Transverse colon (tissue), 4 donors: ENCODE results near the gene SYCP2. TPM values are rescaled to one million over a fixed set of nuclear protein-coding genes. Genes with fewer than 3 reads are reported as not detected.

Source experiments
- DNase-seq: peaks from one replicate; pipeline ENCODE4 v3.0.0-alpha.2; 2019
- H3K27ac ChIP-seq, 4 donors: fragments of 200-600 bp; sonication (generic); 2 replicates each; pipeline ENCODE4 v1.5.1; 2016 to 2018; ENCODE audit warnings: inconsistent platforms in 4 of 4
- H3K27me3 ChIP-seq: fragments of 200-600 bp; sonication (generic); 2 replicates; pipeline ENCODE4 v1.5.1; 2017; ENCODE audit warnings: inconsistent platforms
- H3K36me3 ChIP-seq, 4 donors: fragments of 200-600 bp; sonication (generic); 2 replicates each; pipeline ENCODE4 v1.5.1; 2017 to 2019; ENCODE audit warnings: inconsistent platforms in 4 of 4
- H3K4me1 ChIP-seq, 4 donors: fragments of 200-600 bp; sonication (generic); 2 replicates each; pipeline ENCODE4 v1.5.1; 2017 to 2020; ENCODE audit warnings: inconsistent platforms in 4 of 4
- H3K4me3 ChIP-seq, 4 donors: fragments of 200-600 bp; sonication (generic); 1 replicate in 1 of 4; 2 replicates in 3 of 4; pipeline versions ENCODE4 v1.5.1 to v1.6.1; 2017 to 2019; ENCODE audit warnings: inconsistent platforms in 4 of 4
- H3K9me3 ChIP-seq, 2 donors: fragments of 200-600 bp; sonication (generic); 2 replicates each; pipeline ENCODE4 v1.5.1; 2017 to 2019; ENCODE audit warnings: inconsistent platforms in 2 of 2
- EP300 ChIP-seq: sonication (generic); formaldehyde crosslinking; IDR thresholded peaks from one replicate; pipeline ENCODE4 v1.6.1; 2017; ENCODE audit warnings: antibody characterized with exemption, low read depth
- POLR2A ChIP-seq: fragments of 450-650 bp; IDR thresholded peaks from one replicate; pipeline ENCODE4 v1.6.1; 2016; ENCODE audit warnings: antibody characterized with exemption, mild to moderate bottlenecking, moderate library complexity
- POLR2AphosphoS5 ChIP-seq, 3 donors: sonication (generic); formaldehyde crosslinking; IDR thresholded peaks; one replicate each; pipeline ENCODE4 v1.6.1; 2016; ENCODE audit warnings: antibody characterized with exemption in 3 of 3
- WGBS, 2 donors: methylation state at CpG; one replicate each; pipeline ENCODE4 v1.1.5; 2018; ENCODE audit warnings: low coverage in 1 of 2; 5-methylcytosine and 5-hydroxymethylcytosine counted together
- in situ Hi-C, 4 donors: fragments of 200-750 bp; cut with MboI; loops; one replicate each; pipeline versions ENCODE4 v1.15.0 to v1.15.1; 2017; ENCODE audit warnings: low sequenced_read_pairs in 3 of 4, low pct_ligation_motif_present in 1 of 4, low pct_unique_long_range_greater_than_20kb in 1 of 4
- intact Hi-C: fragments of 100-400 bp; cut with DNase I; formaldehyde crosslinking; loops from one replicate; pipeline ENCODE4 v1.15.1; 2023; ENCODE audit warnings: low total_unique reads
- small RNA-seq, 4 donors: library from RNA; depleted of rRNA; stranded (forward); fragments of <200 nt; gene quantifications; one replicate each; pipeline ENCODE3, GENCODE V24; 2016
- total RNA-seq, 4 donors: library from RNA; depleted of rRNA; stranded (reverse); fragments of >200 nt; gene quantifications; one replicate each; pipeline ENCODE4 v1.1.0, GENCODE V29; 2016
- TF ChIP-seq, protein P1 (sequence below), 5 experiments: fragments of 200-600 bp in 3 of 5; fragments of 450-650 bp in 2 of 5; sonication (generic) in 3 of 5; IDR thresholded peaks; 1 replicate in 2 of 5; 2 replicates in 3 of 5; pipeline ENCODE4 v1.5.1; 2016 to 2017; ENCODE audit warnings: antibody characterized with exemption in 5 of 5, inconsistent platforms in 3 of 5, mild to moderate bottlenecking in 2 of 5, moderate library complexity in 1 of 5

Gene SYCP2
- total RNA-seq, 4 donors from 2014 or later, result 0.82 to 1.1 TPM; not detected in 2

DNA sequence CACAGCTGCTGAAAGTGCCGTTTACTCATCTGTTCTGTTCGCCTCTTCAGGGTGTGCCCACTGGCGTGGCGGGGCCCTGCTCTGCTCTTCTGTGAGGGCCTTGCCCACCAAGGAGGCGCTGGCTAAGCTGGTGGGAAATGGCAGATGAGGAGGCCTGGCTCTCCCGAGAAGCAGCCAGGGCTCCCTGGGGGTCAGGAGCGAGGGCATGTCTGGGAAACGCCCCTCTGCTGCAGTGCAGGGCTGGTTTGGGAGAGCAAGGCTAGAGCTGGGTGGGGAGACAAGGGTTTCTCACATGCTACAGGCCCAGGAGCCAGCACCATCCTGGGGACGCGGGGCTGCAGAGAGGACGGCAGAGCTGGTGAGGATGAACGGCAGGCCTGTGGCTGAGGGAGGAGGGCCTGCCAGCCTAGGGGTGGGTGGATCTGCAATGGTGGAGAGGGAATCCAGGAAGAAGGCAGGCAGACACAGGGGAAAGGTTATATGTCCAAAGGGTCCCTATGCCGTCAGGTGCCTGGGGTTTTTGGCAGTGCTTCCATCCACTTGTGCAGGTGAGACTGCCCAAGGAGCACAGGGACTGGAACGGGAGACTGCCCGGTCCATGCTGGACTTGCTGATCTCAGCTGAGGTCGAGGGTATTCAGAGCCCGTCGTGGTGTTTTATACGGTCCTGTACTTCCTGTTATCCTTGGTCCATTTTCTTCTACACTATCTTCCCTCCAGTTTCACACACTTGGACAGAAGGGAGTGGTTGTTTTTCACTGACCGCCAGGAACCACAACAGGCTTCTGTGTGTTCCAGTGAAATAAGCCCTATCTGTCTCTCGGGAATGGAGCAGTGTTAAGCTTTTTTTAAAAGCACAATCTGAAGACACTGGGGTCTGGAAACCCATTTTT, 119.2 kb downstream of the SYCP2 start:
- Histone ChIP-seq H3K36me3 (no peaks in the 10 kb centered on the region), H3K27ac (no peak overlapping the region), H3K27me3 (no peaks in the 10 kb centered on the region), H3K4me1 (no peaks in the 10 kb centered on the region), H3K4me3 (no peak overlapping the region), H3K9me3 (no peaks in the 10 kb centered on the region)
- in situ Hi-C loops (no loop called here), intact Hi-C loops (no loop called here)
- WGBS, 2 donors, result 70 to 83% methylated on average over 4 to 21 of the region's 21 CpGs
- DNase-seq, result no peak
- TF ChIP-seq POLR2A (no peak), POLR2AphosphoS5 (IDR thresholded peaks at IDR 0.05) (no peak), EP300 (no peak)
- TF ChIP-seq, protein P1, sequence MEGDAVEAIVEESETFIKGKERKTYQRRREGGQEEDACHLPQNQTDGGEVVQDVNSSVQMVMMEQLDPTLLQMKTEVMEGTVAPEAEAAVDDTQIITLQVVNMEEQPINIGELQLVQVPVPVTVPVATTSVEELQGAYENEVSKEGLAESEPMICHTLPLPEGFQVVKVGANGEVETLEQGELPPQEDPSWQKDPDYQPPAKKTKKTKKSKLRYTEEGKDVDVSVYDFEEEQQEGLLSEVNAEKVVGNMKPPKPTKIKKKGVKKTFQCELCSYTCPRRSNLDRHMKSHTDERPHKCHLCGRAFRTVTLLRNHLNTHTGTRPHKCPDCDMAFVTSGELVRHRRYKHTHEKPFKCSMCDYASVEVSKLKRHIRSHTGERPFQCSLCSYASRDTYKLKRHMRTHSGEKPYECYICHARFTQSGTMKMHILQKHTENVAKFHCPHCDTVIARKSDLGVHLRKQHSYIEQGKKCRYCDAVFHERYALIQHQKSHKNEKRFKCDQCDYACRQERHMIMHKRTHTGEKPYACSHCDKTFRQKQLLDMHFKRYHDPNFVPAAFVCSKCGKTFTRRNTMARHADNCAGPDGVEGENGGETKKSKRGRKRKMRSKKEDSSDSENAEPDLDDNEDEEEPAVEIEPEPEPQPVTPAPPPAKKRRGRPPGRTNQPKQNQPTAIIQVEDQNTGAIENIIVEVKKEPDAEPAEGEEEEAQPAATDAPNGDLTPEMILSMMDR (IDR thresholded peaks at IDR 0.05), result no peak

Small RNAs within 50 kb of the gene (small RNA-seq; reads per million reads assigned to genes)
- gene RNU7-141P, result 0 reads per million in 4 donors

Other genes starting within 250 kb of the SYCP2 start
- 10 to 100 TPM in 2 of 4 donors, 1 to 10 TPM in 2; 6.0 to 17.6 (median 12.2) TPM for gene PPP1R3D, start 6.7 kb upstream of the SYCP2 start, total RNA-seq
- 10 to 100 TPM in 1 of 4 donors, 1 to 10 TPM in 3; 2.2 to 12.2 (median 6.2) TPM for gene FAM217B, start 6.8 kb upstream of the SYCP2 start, total RNA-seq
- 1 to 10 TPM in 2 of 4 donors, not detected in 2; 1.4 to 1.9 TPM for gene CDH26, start 24.8 kb upstream of the SYCP2 start, total RNA-seq